ENCODE measurements around the gene EIF4G3.

DNA sequence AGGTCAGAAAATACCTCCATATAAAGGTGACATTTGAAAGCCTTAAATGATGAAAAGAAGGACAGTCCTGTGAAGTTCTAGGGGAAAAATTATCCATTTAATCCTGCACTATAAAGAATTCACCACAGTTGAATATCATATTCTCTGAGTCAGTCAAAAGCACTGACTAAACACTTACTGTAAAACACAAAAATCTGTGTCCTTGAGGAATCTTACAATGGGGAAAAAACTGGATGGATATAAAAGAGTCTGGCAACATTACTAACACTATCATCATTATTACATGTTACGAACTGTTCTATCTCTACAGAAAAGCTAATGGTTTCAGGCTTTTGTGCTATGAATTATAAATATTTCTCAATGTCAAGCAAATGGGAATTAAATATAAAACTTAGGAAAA lies 347.2 kb downstream of the EIF4G3 start:
- TF ChIP-seq, protein P1, sequence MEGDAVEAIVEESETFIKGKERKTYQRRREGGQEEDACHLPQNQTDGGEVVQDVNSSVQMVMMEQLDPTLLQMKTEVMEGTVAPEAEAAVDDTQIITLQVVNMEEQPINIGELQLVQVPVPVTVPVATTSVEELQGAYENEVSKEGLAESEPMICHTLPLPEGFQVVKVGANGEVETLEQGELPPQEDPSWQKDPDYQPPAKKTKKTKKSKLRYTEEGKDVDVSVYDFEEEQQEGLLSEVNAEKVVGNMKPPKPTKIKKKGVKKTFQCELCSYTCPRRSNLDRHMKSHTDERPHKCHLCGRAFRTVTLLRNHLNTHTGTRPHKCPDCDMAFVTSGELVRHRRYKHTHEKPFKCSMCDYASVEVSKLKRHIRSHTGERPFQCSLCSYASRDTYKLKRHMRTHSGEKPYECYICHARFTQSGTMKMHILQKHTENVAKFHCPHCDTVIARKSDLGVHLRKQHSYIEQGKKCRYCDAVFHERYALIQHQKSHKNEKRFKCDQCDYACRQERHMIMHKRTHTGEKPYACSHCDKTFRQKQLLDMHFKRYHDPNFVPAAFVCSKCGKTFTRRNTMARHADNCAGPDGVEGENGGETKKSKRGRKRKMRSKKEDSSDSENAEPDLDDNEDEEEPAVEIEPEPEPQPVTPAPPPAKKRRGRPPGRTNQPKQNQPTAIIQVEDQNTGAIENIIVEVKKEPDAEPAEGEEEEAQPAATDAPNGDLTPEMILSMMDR (conservative IDR thresholded peaks at IDR 0.05; ENCODE audit: low read depth, low read length) = no peak
- no peak for TF ChIP-seq EZH2 (IDR thresholded peaks at IDR 0.05; ENCODE audit: borderline replicate concordance, low read depth, low read length, poor library complexity, severe bottlenecking)

All from A673 (cell line).